ENCODE measurements around the gene PRSS56.
"Not testable (repeated sequence)": the region's sequence is repeated elsewhere in the genome, so short reads cannot be mapped to it uniquely, and the experiment has no call there.

Gene PRSS56

GRCh38 chr2:232526372-232526941 lies 6.3 kb downstream of the PRSS56 start:
- FAIRE-seq = no peak

GRCh38 chr2:232527905-232528470 lies 7.8 kb downstream of the PRSS56 start:
- no peak for FAIRE-seq

- FAIRE-seq = no peak
Measured at GRCh38 chr2:232528746-232529460, 8.7 kb downstream of the PRSS56 start.

- no peak for FAIRE-seq
Measured at GRCh38 chr2:232529806-232530547, 9.8 kb downstream of the PRSS56 start.

- no peak for FAIRE-seq
Measured at GRCh38 chr2:232530626-232531260, 10.6 kb downstream of the PRSS56 start.

GRCh38 chr2:232532419-232532818 lies 12.2 kb downstream of the PRSS56 start:
- no peak for FAIRE-seq

GRCh38 chr2:232532821-232533220 lies 12.6 kb downstream of the PRSS56 start:
- not testable (repeated sequence) for FAIRE-seq

GRCh38 chr2:232533944-232534710 lies 13.9 kb downstream of the PRSS56 start:
- no peak for FAIRE-seq

- no peak for FAIRE-seq
Measured at GRCh38 chr2:232534940-232535651, 14.9 kb downstream of the PRSS56 start.

- FAIRE-seq = no peak
Measured at GRCh38 chr2:232535761-232536530, 15.8 kb downstream of the PRSS56 start.

GRCh38 chr2:232537079-232537478 lies 16.9 kb downstream of the PRSS56 start:
- no peak for FAIRE-seq

- FAIRE-seq = no peak
Measured at GRCh38 chr2:232537499-232537898, 17.3 kb downstream of the PRSS56 start.

- no peak for FAIRE-seq
Measured at GRCh38 chr2:232538671-232539070, 18.5 kb downstream of the PRSS56 start.

GRCh38 chr2:232539298-232540231 lies 19.4 kb downstream of the PRSS56 start, which contains the start of gene CHRNG:
Gene CHRNG (plus strand): TSS chr2:232539692. CDS start chr2:232539748, 56 bp downstream.
- no peak for FAIRE-seq

- FAIRE-seq = no peak
Measured at GRCh38 chr2:232540441-232541041, 20.4 kb downstream of the PRSS56 start.

GRCh38 chr2:232541195-232541960 lies 21.2 kb downstream of the PRSS56 start:
- no peak for FAIRE-seq

- no peak for FAIRE-seq
Measured at GRCh38 chr2:232541961-232542714, 21.9 kb downstream of the PRSS56 start.
